HL-60 (cell line): ENCODE results near the gene AKR1C3.

Experiments used
- GABPA ChIP-seq: IDR thresholded peaks from 2 replicates; pipeline ENCODE4 v1.6.1; 2012; ENCODE audit warnings: low read depth
- POLR2AphosphoS5 ChIP-seq: IDR thresholded peaks from 2 replicates; pipeline ENCODE4 v1.6.1; 2012; ENCODE audit warnings: low read depth
- SPI1 ChIP-seq: IDR thresholded peaks from 2 replicates; pipeline ENCODE4 v1.6.1; 2012; ENCODE audit warnings: low read depth, mild to moderate bottlenecking, borderline replicate concordance
- TF ChIP-seq, protein P1 (sequence below): IDR thresholded peaks from one replicate; pipeline ENCODE4 v1.5.1; 2011; ENCODE audit warnings: low read length, control low read depth, inconsistent platforms; ENCODE audit not compliant: insufficient read depth

GRCh38 chr10:5091196-5091595, 3.0 kb upstream of the AKR1C3 start:
- TF ChIP-seq, protein P1, sequence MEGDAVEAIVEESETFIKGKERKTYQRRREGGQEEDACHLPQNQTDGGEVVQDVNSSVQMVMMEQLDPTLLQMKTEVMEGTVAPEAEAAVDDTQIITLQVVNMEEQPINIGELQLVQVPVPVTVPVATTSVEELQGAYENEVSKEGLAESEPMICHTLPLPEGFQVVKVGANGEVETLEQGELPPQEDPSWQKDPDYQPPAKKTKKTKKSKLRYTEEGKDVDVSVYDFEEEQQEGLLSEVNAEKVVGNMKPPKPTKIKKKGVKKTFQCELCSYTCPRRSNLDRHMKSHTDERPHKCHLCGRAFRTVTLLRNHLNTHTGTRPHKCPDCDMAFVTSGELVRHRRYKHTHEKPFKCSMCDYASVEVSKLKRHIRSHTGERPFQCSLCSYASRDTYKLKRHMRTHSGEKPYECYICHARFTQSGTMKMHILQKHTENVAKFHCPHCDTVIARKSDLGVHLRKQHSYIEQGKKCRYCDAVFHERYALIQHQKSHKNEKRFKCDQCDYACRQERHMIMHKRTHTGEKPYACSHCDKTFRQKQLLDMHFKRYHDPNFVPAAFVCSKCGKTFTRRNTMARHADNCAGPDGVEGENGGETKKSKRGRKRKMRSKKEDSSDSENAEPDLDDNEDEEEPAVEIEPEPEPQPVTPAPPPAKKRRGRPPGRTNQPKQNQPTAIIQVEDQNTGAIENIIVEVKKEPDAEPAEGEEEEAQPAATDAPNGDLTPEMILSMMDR: no peak
- TF ChIP-seq POLR2AphosphoS5: no peak
- no peak for TF ChIP-seq GABPA
- no peak for TF ChIP-seq SPI1
